Right lobe of liver (tissue), 4 donors: ENCODE data around the gene MTUS2.

ENCODE experiments used
- CTCF ChIP-seq, 4 donors: fragments of 200-600 bp in 3 of 4; fragments of 450-650 bp in 1 of 4; IDR thresholded peaks; one replicate each; pipeline versions ENCODE4 v1.5.1 to v1.8.0; 2016 to 2022; ENCODE audit warnings: antibody characterized with exemption in 4 of 4, mild to moderate bottlenecking in 2 of 4
- POLR2A ChIP-seq: fragments of 450-650 bp; IDR thresholded peaks from one replicate; pipeline ENCODE4 v1.6.1; 2017; ENCODE audit warnings: antibody characterized with exemption, mild to moderate bottlenecking
- donor health status: DM: no; HTN: no; CAD: no.
- donor health status: DM: no; HTN: no; CAD: no.
- donor health status: DM: no; HTN: yes; CAD: no.

- no peak for TF ChIP-seq POLR2A
- no peak for TF ChIP-seq CTCF (IDR thresholded peaks at IDR 0.05)
Measured at GRCh38 chr13:29382021-29382420, 561.9 kb downstream of the MTUS2 start.
